Endodermal cell (in vitro differentiated cells): ENCODE measurements around the gene CTDSP2. TPM values are rescaled to one million over a fixed set of nuclear protein-coding genes. Genes with fewer than 3 reads are reported as not detected.

Experiments used
- DNase-seq: peaks from one replicate; pipeline ENCODE4 v3.0.0-alpha.2; 2017
- H3K27ac ChIP-seq: 2 replicates; pipeline ENCODE4 v1.5.1; 2013; ENCODE audit warnings: mild to moderate bottlenecking, low read depth, low read length, moderate library complexity
- H3K27me3 ChIP-seq: 2 replicates; pipeline ENCODE4 v1.6.1; 2013; ENCODE audit warnings: mild to moderate bottlenecking, low read length, moderate library complexity; ENCODE audit not compliant: insufficient read depth, control insufficient read depth, poor library complexity, severe bottlenecking
- H3K36me3 ChIP-seq: 2 replicates; pipeline ENCODE4 v1.7.0; 2013; ENCODE audit warnings: mild to moderate bottlenecking, low read length, moderate library complexity; ENCODE audit not compliant: control insufficient read depth, insufficient read depth
- H3K4me1 ChIP-seq: one replicate; pipeline ENCODE4 v1.7.0; 2013; ENCODE audit warnings: low read length; ENCODE audit not compliant: control insufficient read depth, insufficient read depth
- H3K4me3 ChIP-seq: 2 replicates; pipeline ENCODE4 v1.5.1; 2013; ENCODE audit warnings: mild to moderate bottlenecking, low read length, moderate library complexity
- H3K9ac ChIP-seq: 2 replicates; pipeline ENCODE4 v1.6.1; 2013; ENCODE audit warnings: mild to moderate bottlenecking, low read length, moderate library complexity; ENCODE audit not compliant: poor library complexity, severe bottlenecking; ENCODE audit errors: extremely low read depth
- H3K9me3 ChIP-seq: 2 replicates; pipeline ENCODE4 v1.6.1; 2013; ENCODE audit warnings: mild to moderate bottlenecking, low read length, moderate library complexity; ENCODE audit not compliant: control insufficient read depth
- H3K27ac Mint-ChIP-seq: 2 replicates; pipeline ENCODE4 v1.8.0; 2020; ENCODE audit warnings: mixed read lengths
- H3K27me3 Mint-ChIP-seq: 2 replicates; pipeline ENCODE4 v1.8.0; 2021; ENCODE audit warnings: mild to moderate bottlenecking, mixed read lengths; ENCODE audit not compliant: insufficient read depth
- H3K36me3 Mint-ChIP-seq: 2 replicates; pipeline ENCODE4 v1.8.0; 2020; ENCODE audit warnings: low read depth, mixed read lengths
- H3K4me1 Mint-ChIP-seq: 2 replicates; pipeline ENCODE4 v1.8.0; 2020; ENCODE audit warnings: mixed read lengths
- H3K4me3 Mint-ChIP-seq: 2 replicates; pipeline ENCODE4 v1.8.0; 2020; ENCODE audit warnings: mild to moderate bottlenecking, moderate library complexity, mixed read lengths
- H3K9me3 Mint-ChIP-seq: 2 replicates; pipeline ENCODE4 v1.8.0; 2020; ENCODE audit warnings: mild to moderate bottlenecking, mixed read lengths
- CTCF ChIP-seq: fragments of 200-600 bp; sonication (generic); conservative IDR thresholded peaks from 2 replicates; pipeline ENCODE4 v1.5.0; 2021; ENCODE audit warnings: antibody characterized with exemption, mild to moderate bottlenecking
- WGBS, 2 experiments: methylation state at CpG; one replicate each; pipeline versions ENCODE4 v1.1.5 to v1.1.7; 2013; ENCODE audit warnings: missing lambda C conversion rate in 2 of 2, mixed read lengths in 1 of 2; ENCODE audit not compliant: insufficient coverage in 1 of 2, insufficient read length in 1 of 2; 5-methylcytosine and 5-hydroxymethylcytosine counted together
- total RNA-seq, 2 donors: library from RNA; stranded (reverse); fragmentation: NEBNext Ultra II Directional in 1 of 2; extraction: Animal tissue kit (Norgen Biotek cat#: 25700) in 1 of 2; gene quantifications; 2 replicates in 1 of 2; 3 replicates in 1 of 2; pipeline ENCODE4 v1.2.1, GENCODE V29; 2021

CTDSP2 gene
- total RNA-seq, 2 donors from 2014 or later, result 137 to 148 TPM

GRCh38 chr12:57781244-57781643, 65.3 kb downstream of the CTDSP2 start:
- H3K27me3 Mint-ChIP-seq, result no peaks in the 10 kb centered on the region
- Histone ChIP-seq H3K27ac (no peak overlapping the region), H3K4me3 (no peak overlapping the region), H3K9ac (no peak overlapping the region), H3K36me3 (peaks cover 18% of the 10 kb centered on the region), H3K4me1 (no peaks in the 10 kb centered on the region), H3K9me3 (no peaks in the 10 kb centered on the region), H3K27me3 (no peaks in the 10 kb centered on the region)
- no peak for TF ChIP-seq CTCF
- DNase-seq, result no peak
- no peak overlapping the region for H3K4me3 Mint-ChIP-seq
- WGBS, 2 experiments, result 90 to 100% methylated on average over 3 of the region's 3 CpGs
- H3K9me3 Mint-ChIP-seq, result no peaks in the 10 kb centered on the region
- H3K4me1 Mint-ChIP-seq, result peaks cover 4% of the 10 kb centered on the region
- peaks cover 11% of the 10 kb centered on the region for H3K36me3 Mint-ChIP-seq
- no peak overlapping the region for H3K27ac Mint-ChIP-seq

- no peaks in the 10 kb centered on the region for H3K27me3 Mint-ChIP-seq
- H3K4me3 Mint-ChIP-seq, result no peak overlapping the region
- Histone ChIP-seq H3K9ac (no peak overlapping the region), H3K4me1 (no peaks in the 10 kb centered on the region), H3K36me3 (peaks cover 9% of the 10 kb centered on the region), H3K27me3 (no peaks in the 10 kb centered on the region), H3K27ac (no peak overlapping the region), H3K9me3 (no peaks in the 10 kb centered on the region), H3K4me3 (no peak overlapping the region)
- no peak overlapping the region for H3K27ac Mint-ChIP-seq
- TF ChIP-seq CTCF, result no peak
- H3K36me3 Mint-ChIP-seq, result peaks cover 10% of the 10 kb centered on the region
- WGBS, 2 experiments, result 83 to 90% methylated on average over 4 of the region's 4 CpGs
- H3K9me3 Mint-ChIP-seq, result no peaks in the 10 kb centered on the region
- H3K4me1 Mint-ChIP-seq, result peaks cover 4% of the 10 kb centered on the region
- no peak for DNase-seq
Observed at GRCh38 chr12:57780284-57780897, 66.1 kb downstream of the CTDSP2 start.

GRCh38 chr12:57779736-57780135, 66.8 kb downstream of the CTDSP2 start:
- Histone ChIP-seq H3K9ac (no peak overlapping the region), H3K9me3 (no peaks in the 10 kb centered on the region), H3K4me1 (no peaks in the 10 kb centered on the region), H3K4me3 (no peak overlapping the region), H3K27me3 (no peaks in the 10 kb centered on the region), H3K36me3 (peaks cover 4% of the 10 kb centered on the region), H3K27ac (no peak overlapping the region)
- Mint-ChIP-seq H3K27ac (no peak overlapping the region), H3K27me3 (no peaks in the 10 kb centered on the region), H3K4me1 (peaks cover 4% of the 10 kb centered on the region), H3K4me3 (no peak overlapping the region), H3K9me3 (no peaks in the 10 kb centered on the region), H3K36me3 (peaks cover 10% of the 10 kb centered on the region)
- WGBS, 2 experiments, result 86% methylated on average over 1 of the region's 1 CpG; no CpG with 5 or more reads in 1 of the 2 experiments
- DNase-seq, result no peak
- no peak for TF ChIP-seq CTCF
